Left lung (tissue), 10 donors: ENCODE data around the gene NDUFAF2. TPM values are rescaled to one million over a fixed set of nuclear protein-coding genes. Genes with fewer than 3 reads are reported as not detected.
"Not testable (repeated sequence)": the region's sequence is repeated elsewhere in the genome, so short reads cannot be mapped to it uniquely, and the experiment has no call there.

ENCODE experiments used
- ATAC-seq: fragments of 200-7000 bp; cut with Tn5 transposase; one replicate; pipeline ENCODE4 v1.9.1; 2020; ENCODE audit warnings: moderate library complexity
- DNase-seq, 4 donors: peaks; one replicate each; pipeline ENCODE4 v3.0.0-alpha.2; 2013 to 2020
- H3K27ac ChIP-seq, 2 donors: fragments of 200-600 bp; sonication (generic) in 1 of 2; one replicate each; pipeline versions ENCODE4 v1.5.0 to v1.8.0; 2020 to 2021
- H3K27me3 ChIP-seq, 2 donors: fragments of 200-600 bp; sonication (generic) in 1 of 2; one replicate each; pipeline versions ENCODE4 v1.5.0 to v1.8.0; 2020 to 2021
- H3K36me3 ChIP-seq, 2 donors: fragments of 200-600 bp; sonication (generic) in 1 of 2; one replicate each; pipeline versions ENCODE4 v1.5.0 to v1.8.0; 2020 to 2021
- H3K4me1 ChIP-seq, 2 donors: fragments of 200-600 bp; one replicate each; pipeline ENCODE4 v1.8.0; 2021
- H3K4me3 ChIP-seq, 2 donors: fragments of 200-600 bp; sonication (generic) in 1 of 2; one replicate each; pipeline versions ENCODE4 v1.5.0 to v1.8.0; 2020 to 2021; ENCODE audit warnings: mild to moderate bottlenecking in 1 of 2
- H3K9me3 ChIP-seq, 2 donors: fragments of 200-600 bp; sonication (generic) in 1 of 2; one replicate each; pipeline versions ENCODE4 v1.5.0 to v1.8.0; 2020 to 2021
- intact Hi-C, 2 donors: fragments of 100-400 bp; cut with DNase I; formaldehyde crosslinking; loops; one replicate each; pipeline versions ENCODE4 v1.11.2 to v1.14.2; 2022
- polyA plus RNA-seq, 6 donors: library from polyadenylated mRNA; unstranded; fragments of 120-200 nt; gene quantifications; one replicate each; pipeline ENCODE4 v1.2.1, GENCODE V29; 2013; ENCODE audit not compliant: insufficient read length in 6 of 6
- total RNA-seq, 2 donors: library from RNA; stranded (reverse); fragmentation: NEBNext Ultra II Directional; extraction: Animal tissue kit (Norgen Biotek cat#: 25700); gene quantifications; one replicate each; pipeline ENCODE4 v1.2.1, GENCODE V29; 2021
- TF ChIP-seq, protein P1 (sequence below), 2 donors: fragments of 200-600 bp; sonication (generic) in 1 of 2; IDR thresholded peaks; one replicate each; pipeline versions ENCODE4 v1.5.0 to v1.8.0; 2021; ENCODE audit warnings: antibody characterized with exemption in 2 of 2
- donor health status: DM: no; HTN: yes; CAD: no.
- donor health status: DM: no; HTN: no; CAD: no.

NDUFAF2 gene
- total and polyA plus RNA-seq, 8 donors: 18.4 to 32.7 (median 28.6) TPM

GRCh38 chr5:61084658-61085057, 139.7 kb downstream of the NDUFAF2 start:
- Histone ChIP-seq H3K9me3 (no peaks in the 10 kb centered on the region), H3K27me3 (no peaks in the 10 kb centered on the region), H3K27ac (no peak overlapping the region), H3K4me1 (no peaks in the 10 kb centered on the region), H3K4me3 (no peak overlapping the region), H3K36me3 (no peaks in the 10 kb centered on the region)
- ATAC-seq (no peak), DNase-seq (no peak)
- TF ChIP-seq, protein P1, sequence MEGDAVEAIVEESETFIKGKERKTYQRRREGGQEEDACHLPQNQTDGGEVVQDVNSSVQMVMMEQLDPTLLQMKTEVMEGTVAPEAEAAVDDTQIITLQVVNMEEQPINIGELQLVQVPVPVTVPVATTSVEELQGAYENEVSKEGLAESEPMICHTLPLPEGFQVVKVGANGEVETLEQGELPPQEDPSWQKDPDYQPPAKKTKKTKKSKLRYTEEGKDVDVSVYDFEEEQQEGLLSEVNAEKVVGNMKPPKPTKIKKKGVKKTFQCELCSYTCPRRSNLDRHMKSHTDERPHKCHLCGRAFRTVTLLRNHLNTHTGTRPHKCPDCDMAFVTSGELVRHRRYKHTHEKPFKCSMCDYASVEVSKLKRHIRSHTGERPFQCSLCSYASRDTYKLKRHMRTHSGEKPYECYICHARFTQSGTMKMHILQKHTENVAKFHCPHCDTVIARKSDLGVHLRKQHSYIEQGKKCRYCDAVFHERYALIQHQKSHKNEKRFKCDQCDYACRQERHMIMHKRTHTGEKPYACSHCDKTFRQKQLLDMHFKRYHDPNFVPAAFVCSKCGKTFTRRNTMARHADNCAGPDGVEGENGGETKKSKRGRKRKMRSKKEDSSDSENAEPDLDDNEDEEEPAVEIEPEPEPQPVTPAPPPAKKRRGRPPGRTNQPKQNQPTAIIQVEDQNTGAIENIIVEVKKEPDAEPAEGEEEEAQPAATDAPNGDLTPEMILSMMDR (IDR thresholded peaks at IDR 0.05): no peak
- intact Hi-C loops: no loop called here

- Histone ChIP-seq H3K4me3 (no peak overlapping the region), H3K27ac (no peak overlapping the region), H3K27me3 (no peaks in the 10 kb centered on the region), H3K4me1 (no peaks in the 10 kb centered on the region), H3K36me3 (no peaks in the 10 kb centered on the region), H3K9me3 (no peaks in the 10 kb centered on the region)
- ATAC-seq (no peak), DNase-seq (no peak)
- TF ChIP-seq, protein P1 (IDR thresholded peaks at IDR 0.05): no peak
- intact Hi-C loops: no loop called here
Observed at GRCh38 chr5:61085885-61086284, 140.9 kb downstream of the NDUFAF2 start.

GRCh38 chr5:61087921-61088320, 142.9 kb downstream of the NDUFAF2 start:
- H3K27me3 ChIP-seq: no peaks in the 10 kb centered on the region
- TF ChIP-seq, protein P1 (IDR thresholded peaks at IDR 0.05): no peak
- H3K4me1 ChIP-seq: no peaks in the 10 kb centered on the region
- H3K36me3 ChIP-seq: no peaks in the 10 kb centered on the region
- H3K4me3 ChIP-seq: no peak overlapping the region
- ATAC-seq (no peak), DNase-seq (no peak)
- intact Hi-C loops: no loop called here
- H3K27ac ChIP-seq: no peak overlapping the region
- no peaks in the 10 kb centered on the region for H3K9me3 ChIP-seq

- DNase-seq (no peak), ATAC-seq (no peak)
- Histone ChIP-seq H3K27me3 (no peaks in the 10 kb centered on the region), H3K9me3 (no peaks in the 10 kb centered on the region), H3K36me3 (no peaks in the 10 kb centered on the region), H3K4me3 (no peak overlapping the region), H3K27ac (no peak overlapping the region), H3K4me1 (no peaks in the 10 kb centered on the region)
- TF ChIP-seq, protein P1 (IDR thresholded peaks at IDR 0.05): no peak
- intact Hi-C loops: no loop called here
Observed at GRCh38 chr5:61089351-61089750, 144.3 kb downstream of the NDUFAF2 start.

DNA sequence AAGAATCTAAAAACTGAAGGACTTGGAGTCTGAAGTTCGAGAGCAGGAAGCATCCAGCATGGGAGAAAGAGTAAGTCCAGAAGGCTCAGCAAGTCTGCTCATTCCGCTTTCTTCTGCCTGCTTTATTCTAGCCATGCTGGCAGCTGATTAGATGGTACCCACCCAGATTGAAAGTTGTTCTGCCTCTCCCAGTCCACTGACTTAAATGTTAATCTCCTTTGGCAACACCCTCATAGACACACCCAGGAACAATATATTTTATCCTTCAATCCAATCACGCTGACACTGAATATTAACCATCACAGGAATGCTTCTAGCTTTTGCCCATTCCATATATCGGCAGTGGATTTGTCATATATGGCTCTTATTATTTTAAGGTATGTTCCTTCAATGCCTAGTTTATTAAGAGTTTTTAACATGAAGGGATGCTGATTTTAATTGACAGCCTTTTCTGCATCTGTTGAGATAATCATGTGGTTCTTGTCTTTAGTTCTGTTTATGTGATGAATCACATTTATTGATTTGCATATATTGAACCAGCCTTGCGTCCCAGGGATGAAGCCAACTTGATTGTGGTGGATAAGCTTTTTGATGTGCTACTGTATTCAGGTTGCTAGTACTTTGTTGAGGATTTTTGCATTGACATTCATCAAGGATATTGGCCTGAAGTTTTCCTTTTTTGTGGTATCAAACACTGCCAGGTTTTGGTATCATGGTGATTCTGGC, 148.2 kb downstream of the NDUFAF2 start:
- H3K4me1 ChIP-seq, H3K36me3 ChIP-seq, H3K27ac ChIP-seq, DNase-seq, H3K9me3 ChIP-seq, ATAC-seq, H3K27me3 ChIP-seq, intact Hi-C loops, H3K4me3 ChIP-seq: not testable (repeated sequence)

GRCh38 chr5:61097465-61097864, 152.5 kb downstream of the NDUFAF2 start:
- Histone ChIP-seq H3K4me1 (no peaks in the 10 kb centered on the region), H3K27me3 (no peaks in the 10 kb centered on the region), H3K36me3 (no peaks in the 10 kb centered on the region), H3K9me3 (no peaks in the 10 kb centered on the region), H3K27ac (no peak overlapping the region), H3K4me3 (no peak overlapping the region)
- ATAC-seq: no peak
- TF ChIP-seq, protein P1 (IDR thresholded peaks at IDR 0.05): no peak
- intact Hi-C loops: no loop called here
- no peak for DNase-seq
